ENCODE results near the gene LAMC1. TPM values are rescaled to one million over a fixed set of nuclear protein-coding genes. Genes with fewer than 3 reads are reported as not detected.

The LAMC1 gene
- total RNA-seq, 1 donor: 564 TPM

DNA sequence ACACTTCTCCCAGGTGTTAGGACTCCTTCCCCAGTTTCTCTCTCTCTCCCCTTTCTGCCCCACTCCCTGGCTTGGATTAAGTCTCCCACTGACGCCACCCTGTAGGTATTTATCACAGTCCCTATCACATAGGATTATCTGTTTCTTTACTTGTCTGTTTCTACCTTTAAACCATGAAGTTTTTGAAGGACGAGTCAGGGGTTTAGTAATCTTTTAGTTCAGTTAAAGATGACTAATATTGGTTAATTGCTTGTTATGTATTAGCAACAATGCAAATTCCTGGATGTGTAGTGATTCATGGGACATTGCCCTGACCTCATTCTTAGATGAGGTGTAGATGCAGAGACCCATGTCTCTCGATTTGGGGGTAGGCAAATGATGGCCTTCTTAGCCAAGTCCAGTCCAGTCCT is 6.4 kb downstream of the LAMC1 start:
- peak overlapping the region; percentile 41 for H3K4me3 ChIP-seq (ENCODE audit: low read depth, low read length)
- TF ChIP-seq, protein P1, sequence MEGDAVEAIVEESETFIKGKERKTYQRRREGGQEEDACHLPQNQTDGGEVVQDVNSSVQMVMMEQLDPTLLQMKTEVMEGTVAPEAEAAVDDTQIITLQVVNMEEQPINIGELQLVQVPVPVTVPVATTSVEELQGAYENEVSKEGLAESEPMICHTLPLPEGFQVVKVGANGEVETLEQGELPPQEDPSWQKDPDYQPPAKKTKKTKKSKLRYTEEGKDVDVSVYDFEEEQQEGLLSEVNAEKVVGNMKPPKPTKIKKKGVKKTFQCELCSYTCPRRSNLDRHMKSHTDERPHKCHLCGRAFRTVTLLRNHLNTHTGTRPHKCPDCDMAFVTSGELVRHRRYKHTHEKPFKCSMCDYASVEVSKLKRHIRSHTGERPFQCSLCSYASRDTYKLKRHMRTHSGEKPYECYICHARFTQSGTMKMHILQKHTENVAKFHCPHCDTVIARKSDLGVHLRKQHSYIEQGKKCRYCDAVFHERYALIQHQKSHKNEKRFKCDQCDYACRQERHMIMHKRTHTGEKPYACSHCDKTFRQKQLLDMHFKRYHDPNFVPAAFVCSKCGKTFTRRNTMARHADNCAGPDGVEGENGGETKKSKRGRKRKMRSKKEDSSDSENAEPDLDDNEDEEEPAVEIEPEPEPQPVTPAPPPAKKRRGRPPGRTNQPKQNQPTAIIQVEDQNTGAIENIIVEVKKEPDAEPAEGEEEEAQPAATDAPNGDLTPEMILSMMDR (IDR thresholded peaks at IDR 0.05; ENCODE audit: insufficient read depth, low read length): no peak
- DNase-seq (ENCODE audit: low read depth): peak; percentile 52

DNA sequence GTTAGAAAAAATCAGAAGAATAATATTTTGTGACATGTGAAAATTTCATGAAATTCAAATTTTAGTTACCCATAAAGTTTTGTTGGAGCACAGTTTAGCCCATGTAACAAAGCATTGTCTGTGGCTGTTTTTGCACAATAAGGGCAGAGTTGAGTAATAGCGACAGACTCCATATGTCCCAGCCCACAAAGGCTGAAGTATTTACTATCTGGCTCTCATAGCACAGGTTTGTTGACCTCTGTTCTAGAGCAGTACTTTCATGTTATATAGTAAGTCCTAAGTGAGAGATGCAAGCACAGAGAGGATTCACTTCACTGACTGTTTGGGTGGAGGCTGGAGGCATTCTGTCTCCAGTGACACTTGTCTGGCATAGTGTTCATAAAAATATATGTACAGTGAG is 6.8 kb downstream of the LAMC1 start:
- DNase-seq (ENCODE audit: low read depth): peak; percentile 64
- peak overlapping the region; percentile 32 for H3K4me3 ChIP-seq (ENCODE audit: low read depth, low read length)
- TF ChIP-seq, protein P1 (IDR thresholded peaks at IDR 0.05; ENCODE audit: insufficient read depth, low read length): no peak

DNA sequence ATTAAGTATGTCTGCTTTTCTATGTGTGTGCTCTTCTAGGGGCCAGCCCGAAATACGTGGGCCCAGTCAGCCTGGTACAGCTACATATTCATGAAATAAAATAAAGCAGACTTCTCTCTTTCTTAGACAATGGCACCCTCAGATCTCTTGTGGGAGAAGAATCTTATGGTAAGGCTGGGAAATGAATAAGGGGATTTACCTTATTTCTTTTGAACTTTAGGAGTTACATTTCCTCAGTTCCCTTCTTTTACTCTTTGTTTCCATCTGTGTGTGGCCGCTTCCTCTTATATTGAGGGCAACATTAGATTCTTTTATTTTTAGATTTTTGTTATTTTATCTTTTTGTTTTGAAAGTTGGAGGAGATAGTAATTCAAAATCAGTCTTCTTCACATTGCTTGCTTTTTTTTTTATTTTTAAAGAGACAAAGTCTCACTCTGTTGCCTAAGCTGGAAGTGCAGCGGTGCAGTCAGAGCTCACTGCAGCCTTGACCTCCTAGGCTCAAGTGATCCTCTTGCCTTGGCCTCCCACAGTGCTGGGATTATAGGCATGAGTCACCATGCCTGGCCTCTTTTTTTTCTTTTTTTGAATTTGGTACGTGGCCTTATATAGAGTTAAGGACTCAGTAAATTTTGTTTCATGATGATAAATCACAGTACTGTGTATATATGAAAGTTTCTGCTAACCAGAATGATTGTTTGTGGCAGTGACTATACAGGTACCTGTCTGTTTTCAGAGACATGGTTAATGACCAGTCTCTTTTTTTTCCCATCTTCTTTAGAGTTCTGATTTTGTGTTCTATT is 9.1 kb downstream of the LAMC1 start:
- DNase-seq (ENCODE audit: low read depth): no peak
- TF ChIP-seq, protein P1 (IDR thresholded peaks at IDR 0.05; ENCODE audit: insufficient read depth, low read length): no peak
- H3K4me3 ChIP-seq (ENCODE audit: low read depth, low read length): peak overlapping the region; percentile 7

DNA sequence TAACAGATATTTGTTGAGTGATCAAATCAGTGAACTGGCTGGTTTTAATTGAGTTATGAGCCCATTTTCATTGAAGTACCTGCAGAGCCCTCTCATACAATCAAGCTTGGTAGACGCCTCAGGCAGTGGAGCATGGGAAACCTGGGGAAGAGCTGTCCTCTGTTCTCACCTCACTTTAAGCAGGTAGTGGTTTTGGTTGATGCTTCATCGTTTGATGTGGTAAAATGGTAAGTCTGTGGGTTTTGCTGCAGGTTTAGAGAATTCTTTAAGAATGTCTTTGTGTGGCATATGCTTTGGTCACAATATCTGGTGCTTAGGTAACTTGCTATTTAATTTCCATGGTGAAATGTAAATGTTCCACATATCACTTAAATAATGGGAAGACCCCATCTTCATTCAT is 10.0 kb downstream of the LAMC1 start:
- TF ChIP-seq, protein P1 (IDR thresholded peaks at IDR 0.05; ENCODE audit: insufficient read depth, low read length): no peak

DNA sequence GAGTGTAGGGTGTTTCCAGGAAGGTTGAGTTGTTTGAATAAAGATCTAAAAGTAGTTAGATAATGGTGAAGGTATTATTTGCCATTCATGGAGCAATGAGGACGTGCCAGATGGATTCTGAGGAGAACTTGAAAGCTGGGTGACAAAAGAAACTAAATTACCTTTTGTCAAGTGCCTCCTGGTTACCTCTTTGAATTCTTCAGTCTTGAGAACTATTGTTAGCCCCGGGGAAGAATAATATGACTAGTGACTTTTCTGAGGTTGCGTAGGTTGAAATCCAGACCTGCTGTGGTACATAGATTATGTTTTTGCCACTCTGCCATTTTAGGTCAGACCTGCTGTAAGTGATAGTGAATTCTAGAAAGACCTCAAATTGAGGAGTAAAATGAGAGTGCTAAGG is 11.5 kb downstream of the LAMC1 start:
- TF ChIP-seq, protein P1 (IDR thresholded peaks at IDR 0.05; ENCODE audit: insufficient read depth, low read length): no peak
- no peak for DNase-seq (ENCODE audit: low read depth)
- H3K4me3 ChIP-seq (ENCODE audit: low read depth, low read length): no peak overlapping the region

More for the DNA sequence above, 10.0 kb downstream of the LAMC1 start:
- no peak for DNase-seq (ENCODE audit: low read depth)
- no peak overlapping the region for H3K4me3 ChIP-seq (ENCODE audit: low read depth, low read length)

DNA sequence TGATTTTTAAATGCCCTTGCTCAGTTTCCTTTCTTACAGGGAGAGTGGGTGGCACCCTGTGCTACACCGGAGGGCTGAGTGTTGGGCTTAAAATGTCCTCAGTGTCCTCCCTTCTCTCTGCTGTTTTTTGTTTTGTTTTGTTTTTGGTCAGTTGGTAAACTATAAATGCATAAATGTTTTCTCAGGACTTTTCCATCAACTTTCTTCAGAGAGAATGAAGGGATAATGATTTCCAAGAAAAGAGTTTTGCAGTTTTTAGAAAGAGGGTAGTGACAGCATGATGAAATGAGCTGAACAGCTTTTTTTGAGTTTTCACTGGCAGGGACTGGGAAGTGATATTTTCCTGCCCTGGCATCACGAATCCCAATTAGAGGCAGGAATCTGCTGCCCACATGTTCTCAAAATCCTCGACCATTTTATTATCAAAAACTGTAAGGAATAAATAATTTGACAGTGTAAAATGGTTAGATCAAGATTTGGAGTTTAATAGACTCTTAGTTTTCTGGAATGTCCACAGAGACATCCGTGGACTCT is 15.2 kb downstream of the LAMC1 start:
- TF ChIP-seq, protein P1 (IDR thresholded peaks at IDR 0.05; ENCODE audit: insufficient read depth, low read length): no peak
- DNase-seq (ENCODE audit: low read depth): no peak
- no peak overlapping the region for H3K4me3 ChIP-seq (ENCODE audit: low read depth, low read length)
